Adrenal gland (tissue), 5 donors: ENCODE measurements around the gene RABAC1.

Experiments used
- CTCF ChIP-seq, 6 experiments: fragments of 450-650 bp in 4 of 6; fragments of 200-600 bp in 2 of 6; sonication (generic) in 1 of 6; IDR thresholded peaks; 1 replicate in 5 of 6; 2 replicates in 1 of 6; pipeline versions ENCODE4 v1.5.1 to v1.8.0; 2016 to 2021; ENCODE audit warnings: antibody characterized with exemption in 6 of 6, mild to moderate bottlenecking in 2 of 6, moderate library complexity in 1 of 6
- POLR2A ChIP-seq, 2 donors: fragments of 450-650 bp; IDR thresholded peaks; one replicate each; pipeline ENCODE4 v1.6.1; 2017; ENCODE audit warnings: antibody characterized with exemption in 2 of 2, mild to moderate bottlenecking in 2 of 2, moderate library complexity in 1 of 2
- donor health status: DM: no; HTN: no; CAD: no.

- no peak for TF ChIP-seq CTCF (IDR thresholded peaks at IDR 0.05)
- TF ChIP-seq POLR2A (IDR thresholded peaks at IDR 0.05): no peak
Observed at GRCh38 chr19:41981724-41982123, 22.6 kb upstream of the RABAC1 start.
